LNCaP clone FGC (cell line): ENCODE results near the gene GRIN2D.

ENCODE experiments used
- DNase-seq: peaks from one replicate; pipeline ENCODE4 v3.0.0-alpha.2; 2011; ENCODE audit warnings: low read depth
- H3K4me3 ChIP-seq: 2 replicates; pipeline ENCODE4 v1.5.1; 2011; ENCODE audit warnings: mild to moderate bottlenecking, low read depth, low read length, control low read depth
- TF ChIP-seq, protein P1 (sequence below): IDR thresholded peaks from 2 replicates; pipeline ENCODE4 v1.5.1; 2012; ENCODE audit warnings: mild to moderate bottlenecking; ENCODE audit not compliant: control insufficient read depth, insufficient read depth; ENCODE audit errors: extremely low read depth

GRIN2D gene

DNA sequence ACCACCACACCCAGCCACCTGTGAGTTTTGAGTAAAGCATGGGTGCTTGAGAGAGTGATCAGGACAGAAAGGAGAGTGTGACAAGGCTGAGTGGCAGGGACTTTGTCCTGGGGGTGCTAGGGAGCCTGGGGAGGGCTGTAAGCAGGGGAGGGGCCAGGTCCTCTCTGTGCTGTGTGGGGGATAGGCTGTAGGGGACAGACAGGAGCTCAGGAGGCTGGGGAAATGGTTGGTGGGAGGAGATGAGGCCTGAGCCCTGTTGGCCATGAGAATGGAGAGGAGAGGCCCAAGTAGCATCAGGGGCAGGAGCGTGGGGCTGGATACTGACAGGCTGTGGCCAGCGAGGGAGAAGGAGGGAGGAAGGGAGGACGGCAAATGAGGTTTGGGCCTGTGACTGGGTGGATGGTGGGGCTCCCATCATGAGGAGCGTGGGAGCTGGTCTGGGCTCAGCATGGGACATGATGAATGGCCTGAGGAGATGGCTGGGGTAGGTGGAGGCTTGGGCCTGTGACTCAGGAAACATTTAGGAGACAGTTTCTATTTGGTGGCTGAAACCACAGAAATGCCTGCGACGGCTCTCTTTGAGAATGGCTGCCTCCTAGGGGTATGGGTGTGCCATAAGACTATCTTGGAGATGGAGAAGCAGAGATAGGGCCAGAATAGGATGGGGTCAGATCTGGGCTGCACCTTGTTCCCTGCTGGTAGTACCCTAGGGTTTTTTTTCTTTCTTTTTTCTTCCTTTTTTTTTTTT is 25.0 kb downstream of the GRIN2D start:
- no peak overlapping the region for H3K4me3 ChIP-seq
- no peak for DNase-seq
- TF ChIP-seq, protein P1, sequence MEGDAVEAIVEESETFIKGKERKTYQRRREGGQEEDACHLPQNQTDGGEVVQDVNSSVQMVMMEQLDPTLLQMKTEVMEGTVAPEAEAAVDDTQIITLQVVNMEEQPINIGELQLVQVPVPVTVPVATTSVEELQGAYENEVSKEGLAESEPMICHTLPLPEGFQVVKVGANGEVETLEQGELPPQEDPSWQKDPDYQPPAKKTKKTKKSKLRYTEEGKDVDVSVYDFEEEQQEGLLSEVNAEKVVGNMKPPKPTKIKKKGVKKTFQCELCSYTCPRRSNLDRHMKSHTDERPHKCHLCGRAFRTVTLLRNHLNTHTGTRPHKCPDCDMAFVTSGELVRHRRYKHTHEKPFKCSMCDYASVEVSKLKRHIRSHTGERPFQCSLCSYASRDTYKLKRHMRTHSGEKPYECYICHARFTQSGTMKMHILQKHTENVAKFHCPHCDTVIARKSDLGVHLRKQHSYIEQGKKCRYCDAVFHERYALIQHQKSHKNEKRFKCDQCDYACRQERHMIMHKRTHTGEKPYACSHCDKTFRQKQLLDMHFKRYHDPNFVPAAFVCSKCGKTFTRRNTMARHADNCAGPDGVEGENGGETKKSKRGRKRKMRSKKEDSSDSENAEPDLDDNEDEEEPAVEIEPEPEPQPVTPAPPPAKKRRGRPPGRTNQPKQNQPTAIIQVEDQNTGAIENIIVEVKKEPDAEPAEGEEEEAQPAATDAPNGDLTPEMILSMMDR = no peak

- TF ChIP-seq, protein P1 = no peak
- H3K4me3 ChIP-seq = no peak overlapping the region
- DNase-seq = no peak
These were observed 25.9 kb downstream of the GRIN2D start for GRCh38 chr19:48419158-48419920.

DNA sequence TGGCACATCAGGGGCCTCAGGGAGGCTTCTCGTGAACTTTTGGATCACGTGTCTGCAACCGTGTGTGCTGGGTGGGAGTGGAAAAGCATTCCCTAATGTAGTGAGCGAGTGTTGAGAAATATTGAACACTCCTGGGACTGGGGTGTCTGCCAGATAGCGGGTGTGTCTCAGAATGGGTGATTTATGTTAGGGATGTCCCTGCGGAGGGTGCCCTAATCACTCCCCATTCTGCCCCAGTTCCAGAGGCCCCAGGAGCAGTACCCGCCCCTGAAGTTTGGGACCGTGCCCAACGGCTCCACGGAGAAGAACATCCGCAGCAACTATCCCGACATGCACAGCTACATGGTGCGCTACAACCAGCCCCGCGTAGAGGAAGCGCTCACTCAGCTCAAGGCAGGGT is 28.1 kb downstream of the GRIN2D start:
- DNase-seq = no peak
- TF ChIP-seq, protein P1 = no peak
- no peak overlapping the region for H3K4me3 ChIP-seq

DNA sequence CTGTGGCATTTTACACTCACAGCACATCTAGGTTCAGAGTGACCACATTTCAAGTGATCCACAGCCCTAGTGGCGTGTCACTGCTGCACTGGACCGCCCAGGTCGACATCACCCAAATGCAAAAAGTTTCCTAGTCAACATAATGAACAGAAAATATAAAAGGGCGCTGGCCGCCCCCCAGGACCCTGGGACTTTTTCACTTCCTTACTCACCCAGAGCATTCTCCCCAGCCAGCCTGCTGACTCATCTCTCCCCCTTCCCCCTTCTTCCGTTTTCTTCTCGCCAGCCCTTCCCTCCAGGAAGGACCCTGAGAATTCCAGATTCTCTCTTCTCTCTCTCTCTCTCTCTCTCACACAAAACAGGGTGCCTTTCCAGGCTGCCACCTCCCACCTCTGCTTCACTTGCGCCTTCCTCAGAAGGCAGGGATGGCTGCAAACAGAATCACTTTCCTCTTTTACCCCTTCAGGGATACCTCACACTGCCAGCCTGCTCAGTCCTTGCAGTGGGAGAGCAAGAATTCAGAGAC is 31.3 kb downstream of the GRIN2D start:
- TF ChIP-seq, protein P1 = no peak
- no peak overlapping the region for H3K4me3 ChIP-seq
- no peak for DNase-seq

DNA sequence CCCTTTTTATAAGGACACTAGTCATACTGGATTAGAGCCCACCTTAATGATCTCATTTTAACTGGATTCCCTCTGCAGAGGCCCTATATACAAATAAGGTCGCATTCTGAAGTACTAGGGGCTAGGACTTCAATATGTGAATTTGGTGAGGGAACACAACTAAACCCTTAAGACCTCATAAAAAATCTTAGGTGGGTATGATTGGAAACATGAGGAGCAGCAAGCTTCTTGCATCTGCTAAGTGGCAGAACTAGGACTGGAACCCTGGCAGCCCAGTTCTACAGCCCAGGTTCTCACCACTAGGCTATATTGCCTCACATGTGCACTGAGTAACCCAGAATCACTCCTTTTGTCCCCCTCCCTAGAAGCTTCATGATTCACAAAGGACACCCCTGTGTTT is 35.2 kb downstream of the GRIN2D start:
- TF ChIP-seq, protein P1 = no peak
- no peak overlapping the region for H3K4me3 ChIP-seq
- no peak for DNase-seq

- no peak for DNase-seq
- no peak overlapping the region for H3K4me3 ChIP-seq
- TF ChIP-seq, protein P1 = no peak
These were observed 39.9 kb downstream of the GRIN2D start for GRCh38 chr19:48433337-48433736.

- H3K4me3 ChIP-seq = no peak overlapping the region
- TF ChIP-seq, protein P1 = no peak
- DNase-seq = no peak
These were observed 43.1 kb downstream of the GRIN2D start for GRCh38 chr19:48436586-48436985.
